Activated CD4-positive, alpha-beta T cell treated with anti-CD3 and anti-CD28 coated beads for 24 hours (primary cell): Measurements from ENCODE around the gene SNW1.
"Not testable (repeated sequence)": the region's sequence is repeated elsewhere in the genome, so short reads cannot be mapped to it uniquely, and the experiment has no call there.

Experiments used
- DNase-seq, 2 donors: peaks; one replicate each; pipeline ENCODE4 v3.0.0-alpha.2; 2020; ENCODE audit warnings: low read depth in 2 of 2

The SNW1 gene

GRCh38 chr14:77760381-77761204, at the start of gene SNW1:
Gene SNW1, minus strand, starts transcription at chr14:77761156. Its CDS starts 29 bp downstream, at chr14:77761127.
- DNase-seq: peak; percentile 80 to 83

GRCh38 chr14:77809011-77809410, 48.1 kb upstream of the SNW1 start:
- no peak for DNase-seq

GRCh38 chr14:77808250-77808649, 47.3 kb upstream of the SNW1 start:
- DNase-seq: no peak

- no peak for DNase-seq
Measured at GRCh38 chr14:77805706-77806105, 44.8 kb upstream of the SNW1 start.

GRCh38 chr14:77804592-77804991, 43.6 kb upstream of the SNW1 start:
- DNase-seq: no peak

- DNase-seq: no peak
Measured at GRCh38 chr14:77800814-77801213, 39.9 kb upstream of the SNW1 start.

GRCh38 chr14:77799863-77800730, 39.1 kb upstream of the SNW1 start, which contains the start of gene ADCK1:
Gene ADCK1, plus strand, starts transcription at chr14:77800109. Its CDS starts 18,870 bp downstream, at chr14:77818979.
- peak; percentile 81 for DNase-seq

GRCh38 chr14:77799456-77799855, 38.5 kb upstream of the SNW1 start:
- DNase-seq: not testable (repeated sequence)

- no peak for DNase-seq
Measured at GRCh38 chr14:77794357-77794756, 33.4 kb upstream of the SNW1 start.

- not testable (repeated sequence) for DNase-seq
Measured at GRCh38 chr14:77793255-77793654, 32.3 kb upstream of the SNW1 start.

GRCh38 chr14:77791225-77791600, 30.3 kb upstream of the SNW1 start:
- no peak for DNase-seq

- no peak for DNase-seq
Measured at GRCh38 chr14:77790566-77791224, 29.7 kb upstream of the SNW1 start.

- no peak for DNase-seq
Measured at GRCh38 chr14:77786148-77786547, 25.2 kb upstream of the SNW1 start.

GRCh38 chr14:77782202-77782601, 21.2 kb upstream of the SNW1 start:
- no peak for DNase-seq

- DNase-seq: not testable (repeated sequence)
Measured at GRCh38 chr14:77773966-77774365, 13.0 kb upstream of the SNW1 start.

- DNase-seq: not testable (repeated sequence)
Measured at GRCh38 chr14:77768442-77769069, 7.6 kb upstream of the SNW1 start.

GRCh38 chr14:77763978-77764377, 3.0 kb upstream of the SNW1 start:
- no peak for DNase-seq

- no peak for DNase-seq
Measured at GRCh38 chr14:77763316-77763715, 2.4 kb upstream of the SNW1 start.

- DNase-seq: no peak
Measured at GRCh38 chr14:77761205-77761931, 412 bp upstream of the SNW1 start.

- no peak for DNase-seq
Measured at GRCh38 chr14:77752799-77753516, 8.0 kb downstream of the SNW1 start.
